RCC 7860 (cell line): Measurements from ENCODE around the gene ZFAND3.
A peak's percentile ranks its signal among the peaks of the same experiment; 100 is the strongest.

Experiments
- DNase-seq: peaks from one replicate; pipeline ENCODE4 v3.0.0-alpha.2; 2015; ENCODE audit warnings: low spot score
- FAIRE-seq: peaks from 2 replicates; lab custom pipeline; 2012; peaks lifted over from hg19 to GRCh38; lab: Jason Lieb, UNC

ZFAND3 gene

GRCh38 chr6:37819177-37819801, at the start of gene ZFAND3:
TSS of gene ZFAND3 (plus strand) at chr6:37819727. CDS start at chr6:37819946, 219 bp downstream.
- DNase-seq = peak; percentile 80
- FAIRE-seq = no peak

GRCh38 chr6:37774028-37774680, 45.4 kb upstream of the ZFAND3 start:
- FAIRE-seq (no peak), DNase-seq (no peak)

- FAIRE-seq (no peak), DNase-seq (no peak)
Measured at GRCh38 chr6:37776566-37776965, 43.0 kb upstream of the ZFAND3 start.

- DNase-seq (no peak), FAIRE-seq (no peak)
Measured at GRCh38 chr6:37777272-37777834, 42.2 kb upstream of the ZFAND3 start.

- DNase-seq = no peak
- FAIRE-seq = no peak
Measured at GRCh38 chr6:37779111-37779800, 40.3 kb upstream of the ZFAND3 start.

- no peak for FAIRE-seq
- no peak for DNase-seq
Measured at GRCh38 chr6:37779902-37780628, 39.5 kb upstream of the ZFAND3 start.

GRCh38 chr6:37781788-37782187, 37.7 kb upstream of the ZFAND3 start:
- DNase-seq = no peak
- no peak for FAIRE-seq

GRCh38 chr6:37783025-37783855, 36.3 kb upstream of the ZFAND3 start:
- FAIRE-seq = no peak
- no peak for DNase-seq

- no peak for FAIRE-seq
- no peak for DNase-seq
Measured at GRCh38 chr6:37783856-37784584, 35.5 kb upstream of the ZFAND3 start.

GRCh38 chr6:37784585-37784967, 35.0 kb upstream of the ZFAND3 start:
- FAIRE-seq = no peak
- DNase-seq = no peak

- FAIRE-seq (no peak), DNase-seq (no peak)
Measured at GRCh38 chr6:37785002-37785662, 34.4 kb upstream of the ZFAND3 start.

GRCh38 chr6:37785663-37786270, 33.8 kb upstream of the ZFAND3 start:
- no peak for FAIRE-seq

GRCh38 chr6:37787216-37787615, 32.3 kb upstream of the ZFAND3 start:
- no peak for FAIRE-seq
- DNase-seq = no peak

More at GRCh38 chr6:37785663-37786270, 33.8 kb upstream of the ZFAND3 start:
- DNase-seq = no peak

- no peak for DNase-seq
- no peak for FAIRE-seq
Measured at GRCh38 chr6:37788259-37788658, 31.3 kb upstream of the ZFAND3 start.

GRCh38 chr6:37791156-37791919, 28.2 kb upstream of the ZFAND3 start:
- DNase-seq = peak; percentile 95
- peak; percentile 90 for FAIRE-seq

- FAIRE-seq = no peak
- no peak for DNase-seq
Measured at GRCh38 chr6:37792457-37793033, 27.0 kb upstream of the ZFAND3 start.

- FAIRE-seq = no peak
- DNase-seq = no peak
Measured at GRCh38 chr6:37793067-37793466, 26.5 kb upstream of the ZFAND3 start.
